ENCODE data around the gene CAPZB.

CAPZB gene

GRCh38 chr1:19484798-19485361, 459 bp downstream of the CAPZB start:
- no peak for DNase-seq (ENCODE audit: low spot score)
- in situ Hi-C loops (cut with MboI; ENCODE audit: low pct_unique_long_range_greater_than_20kb, low sequenced_read_pairs, unreplicated experiment), result no loop called here
- TF ChIP-seq, protein P1, sequence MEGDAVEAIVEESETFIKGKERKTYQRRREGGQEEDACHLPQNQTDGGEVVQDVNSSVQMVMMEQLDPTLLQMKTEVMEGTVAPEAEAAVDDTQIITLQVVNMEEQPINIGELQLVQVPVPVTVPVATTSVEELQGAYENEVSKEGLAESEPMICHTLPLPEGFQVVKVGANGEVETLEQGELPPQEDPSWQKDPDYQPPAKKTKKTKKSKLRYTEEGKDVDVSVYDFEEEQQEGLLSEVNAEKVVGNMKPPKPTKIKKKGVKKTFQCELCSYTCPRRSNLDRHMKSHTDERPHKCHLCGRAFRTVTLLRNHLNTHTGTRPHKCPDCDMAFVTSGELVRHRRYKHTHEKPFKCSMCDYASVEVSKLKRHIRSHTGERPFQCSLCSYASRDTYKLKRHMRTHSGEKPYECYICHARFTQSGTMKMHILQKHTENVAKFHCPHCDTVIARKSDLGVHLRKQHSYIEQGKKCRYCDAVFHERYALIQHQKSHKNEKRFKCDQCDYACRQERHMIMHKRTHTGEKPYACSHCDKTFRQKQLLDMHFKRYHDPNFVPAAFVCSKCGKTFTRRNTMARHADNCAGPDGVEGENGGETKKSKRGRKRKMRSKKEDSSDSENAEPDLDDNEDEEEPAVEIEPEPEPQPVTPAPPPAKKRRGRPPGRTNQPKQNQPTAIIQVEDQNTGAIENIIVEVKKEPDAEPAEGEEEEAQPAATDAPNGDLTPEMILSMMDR (IDR thresholded peaks at IDR 0.05; ENCODE audit: extremely low read depth, insufficient read depth, missing control alignments), result no peak

DNA sequence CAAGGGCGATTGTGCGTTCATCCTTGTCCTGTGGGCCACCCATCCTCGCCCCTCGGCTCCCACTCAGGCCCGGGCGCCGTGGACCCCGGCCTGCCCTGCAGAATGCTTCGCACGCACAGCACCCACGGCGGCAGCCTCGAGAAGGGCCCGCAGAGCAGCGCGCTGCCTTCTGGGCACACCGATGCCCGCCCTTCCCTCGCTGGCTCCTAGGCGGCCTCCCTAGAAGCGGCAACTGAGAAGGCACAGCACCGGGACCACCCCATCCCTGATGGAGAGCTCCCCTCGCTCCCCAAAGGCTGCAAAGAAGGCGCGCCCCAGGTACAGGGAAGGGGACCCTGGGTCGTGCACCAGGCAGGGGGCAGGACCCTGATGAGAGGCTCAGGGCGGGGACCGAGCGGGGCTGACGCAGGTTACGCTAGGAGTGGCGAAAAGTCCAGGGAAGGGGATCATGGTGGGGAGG, 971 bp downstream of the CAPZB start:
- no peak for DNase-seq (ENCODE audit: low spot score)
- in situ Hi-C loops (cut with MboI; ENCODE audit: low pct_unique_long_range_greater_than_20kb, low sequenced_read_pairs, unreplicated experiment), result no loop called here
- TF ChIP-seq, protein P1 (IDR thresholded peaks at IDR 0.05; ENCODE audit: extremely low read depth, insufficient read depth, missing control alignments), result no peak

DNA sequence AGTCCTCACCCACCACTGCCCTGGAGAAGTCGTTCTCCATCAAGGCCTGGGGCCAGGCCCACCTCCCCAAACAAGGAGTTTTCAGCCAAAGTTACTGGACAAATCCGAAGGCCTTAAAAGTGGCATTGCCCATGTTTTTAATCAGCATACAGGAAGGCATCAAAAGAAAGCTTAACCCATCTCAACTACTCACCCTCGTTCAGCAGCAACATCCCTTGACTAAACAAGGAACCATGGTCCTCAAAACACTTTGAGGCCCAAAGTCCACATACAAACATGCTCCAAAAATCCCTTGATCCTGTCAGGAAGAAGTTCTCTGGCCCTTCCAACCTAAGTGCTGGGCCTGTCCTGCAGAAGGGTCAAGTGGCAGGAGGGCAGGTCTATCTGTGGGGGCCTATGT, 1.6 kb downstream of the CAPZB start:
- DNase-seq (ENCODE audit: low spot score), result no peak
- in situ Hi-C loops (cut with MboI; ENCODE audit: low pct_unique_long_range_greater_than_20kb, low sequenced_read_pairs, unreplicated experiment), result no loop called here
- TF ChIP-seq, protein P1 (IDR thresholded peaks at IDR 0.05; ENCODE audit: extremely low read depth, insufficient read depth, missing control alignments), result no peak

- TF ChIP-seq, protein P1 (IDR thresholded peaks at IDR 0.05; ENCODE audit: extremely low read depth, insufficient read depth, missing control alignments), result no peak
- in situ Hi-C loops (cut with MboI; ENCODE audit: low pct_unique_long_range_greater_than_20kb, low sequenced_read_pairs, unreplicated experiment), result no loop called here
- peak; percentile 59 for DNase-seq (ENCODE audit: low spot score)
Measured at GRCh38 chr1:19483261-19483660, 2.1 kb downstream of the CAPZB start.

- DNase-seq (ENCODE audit: low spot score), result no peak
- in situ Hi-C loops (cut with MboI; ENCODE audit: low pct_unique_long_range_greater_than_20kb, low sequenced_read_pairs, unreplicated experiment), result no loop called here
- TF ChIP-seq, protein P1 (IDR thresholded peaks at IDR 0.05; ENCODE audit: extremely low read depth, insufficient read depth, missing control alignments), result no peak
Measured at GRCh38 chr1:19481826-19482398, 3.4 kb downstream of the CAPZB start.

- in situ Hi-C loops (cut with MboI; ENCODE audit: low pct_unique_long_range_greater_than_20kb, low sequenced_read_pairs, unreplicated experiment), result no loop called here
Measured at GRCh38 chr1:19480282-19480681, 5.1 kb downstream of the CAPZB start.

More at GRCh38 chr1:19480282-19480681, 5.1 kb downstream of the CAPZB start:
- TF ChIP-seq, protein P1 (IDR thresholded peaks at IDR 0.05; ENCODE audit: extremely low read depth, insufficient read depth, missing control alignments), result no peak
- no peak for DNase-seq (ENCODE audit: low spot score)

All from GM13977 (cell line).